ENCODE measurements around the gene EDAR.

Gene EDAR

DNA sequence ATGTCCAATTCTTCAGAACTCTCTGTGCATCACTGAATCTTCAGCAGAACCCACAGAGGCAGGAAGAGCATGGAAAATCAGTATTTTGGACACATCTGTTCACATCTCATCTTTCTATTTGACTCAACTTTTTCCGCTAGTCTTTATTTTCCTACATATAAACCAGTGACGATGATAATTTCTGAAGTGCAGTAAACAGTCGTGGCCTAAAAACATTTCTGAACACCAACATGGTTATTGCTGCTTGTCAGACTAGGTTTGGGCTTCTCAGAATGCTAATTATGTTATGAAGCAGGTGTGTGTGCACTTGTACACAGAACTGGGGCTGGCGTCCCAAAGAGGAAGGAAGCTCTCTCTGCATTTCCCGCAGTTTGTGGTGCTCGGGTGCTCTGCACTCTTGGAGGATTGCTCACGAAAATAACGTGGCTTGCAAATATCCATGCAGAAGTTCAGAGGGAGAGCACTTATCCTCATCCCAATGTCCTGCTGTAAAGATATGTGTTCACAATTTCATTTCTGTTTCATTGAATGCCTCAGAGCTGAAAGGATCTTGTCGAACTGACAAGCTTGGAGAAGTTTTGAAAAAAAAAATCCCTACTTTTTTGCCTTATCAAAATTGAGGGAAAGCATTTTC is 50.8 kb downstream of the EDAR start:
- DNase-seq: no peak

- DNase-seq: no peak
These were observed 51.5 kb downstream of the EDAR start for GRCh38 chr2:108937367-108938017.

DNA sequence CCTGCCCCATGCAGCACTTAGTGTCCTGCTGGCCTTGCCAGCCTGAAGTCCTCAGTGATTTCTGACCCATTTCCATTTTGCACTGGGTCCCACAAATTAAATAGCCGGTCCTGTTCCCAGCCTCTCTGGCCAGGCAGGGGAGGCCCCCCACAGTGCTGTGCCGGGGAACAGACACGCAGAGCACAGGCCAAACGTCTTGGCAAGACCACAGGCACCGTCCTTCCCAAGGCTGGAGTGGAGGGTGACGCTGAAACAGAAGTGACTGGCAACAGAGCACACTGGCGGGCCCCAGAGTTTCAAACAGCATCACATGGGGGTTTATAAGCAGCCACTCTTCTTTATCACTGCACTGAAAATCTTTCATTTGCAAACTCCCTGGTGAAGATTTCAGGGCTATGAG is 52.2 kb downstream of the EDAR start:
- DNase-seq: no peak

DNA sequence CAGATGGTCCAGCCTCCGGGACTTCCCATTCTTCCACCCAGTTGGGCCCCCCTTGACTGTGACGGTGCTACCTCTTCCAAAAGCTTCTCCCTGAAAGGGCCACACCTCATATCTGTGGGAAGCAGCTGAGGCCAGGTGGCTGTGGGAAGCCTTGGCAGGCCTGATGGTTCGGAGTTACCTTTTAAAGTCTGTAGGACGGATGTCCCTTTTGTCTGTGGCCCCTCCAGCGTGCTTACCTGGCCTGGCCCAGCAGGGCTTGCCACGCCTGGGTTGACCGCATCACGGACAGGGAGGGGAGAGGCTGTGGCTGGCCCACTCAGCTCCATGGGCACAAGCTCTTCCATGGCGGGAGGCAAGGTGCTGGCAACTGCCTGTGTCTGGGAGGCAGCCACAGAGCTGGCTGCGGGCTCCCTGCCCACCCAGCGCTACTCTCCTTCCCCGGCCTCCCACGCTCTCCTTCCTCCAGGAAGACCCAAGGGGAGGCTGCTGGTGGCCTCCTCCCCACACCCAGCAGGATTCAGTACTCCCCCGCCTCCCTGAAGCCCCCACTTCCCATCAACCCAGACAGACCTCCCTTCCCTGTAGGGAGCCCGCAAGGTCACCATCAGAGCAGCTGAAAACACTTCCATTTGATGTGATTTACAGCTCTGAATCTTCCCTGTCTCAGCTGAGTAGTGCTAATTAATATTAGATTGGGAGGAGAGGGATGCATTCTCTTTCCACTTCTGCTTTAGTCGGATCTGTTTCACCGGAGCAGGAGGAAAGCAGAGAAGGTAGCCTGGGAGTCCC is 52.8 kb downstream of the EDAR start:
- no peak for DNase-seq

DNA sequence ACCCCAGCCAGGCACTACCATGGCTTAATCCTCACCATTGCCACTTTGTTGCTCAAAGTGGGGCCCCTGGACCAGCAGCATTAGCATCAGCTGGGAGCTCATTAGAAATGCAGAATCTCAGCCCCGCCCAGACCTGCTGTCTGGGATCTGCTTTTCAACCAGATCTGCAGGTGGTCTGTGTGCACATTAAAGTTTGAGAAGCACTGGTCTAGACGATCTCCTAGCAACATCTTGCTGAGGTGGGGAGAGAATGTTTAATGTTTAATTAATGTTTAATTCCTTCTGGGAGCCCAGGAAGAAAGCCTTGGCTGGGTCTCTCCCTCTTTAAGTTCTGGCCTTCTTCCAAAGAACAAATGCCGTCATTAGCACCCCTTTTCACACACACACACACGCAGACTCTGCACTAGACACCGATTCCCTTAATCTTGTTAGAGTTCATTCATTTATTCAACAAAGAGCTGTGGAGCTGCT is 53.7 kb downstream of the EDAR start:
- DNase-seq: no peak

- no peak for DNase-seq
These were observed 54.3 kb downstream of the EDAR start for GRCh38 chr2:108934583-108935245.

DNA sequence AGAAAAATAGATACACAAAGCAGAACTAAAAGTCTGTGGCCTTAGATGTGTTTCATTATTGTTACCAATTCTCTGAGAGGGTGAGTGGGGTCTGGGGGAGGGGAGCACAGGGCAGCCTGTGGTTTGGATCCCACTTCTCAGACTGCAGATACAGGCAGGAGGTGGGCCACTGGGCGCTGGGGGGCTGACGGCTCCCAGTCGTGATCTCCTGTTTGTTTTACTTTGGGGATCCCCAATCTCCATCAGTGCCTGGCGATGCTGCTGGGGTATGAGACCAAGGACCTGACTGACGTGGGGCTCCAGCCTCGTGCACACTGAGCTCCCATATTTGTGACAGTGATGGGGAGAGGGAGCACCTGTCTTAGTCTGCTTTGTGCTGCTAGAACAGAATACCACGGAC is 54.9 kb downstream of the EDAR start:
- no peak for DNase-seq

DNA sequence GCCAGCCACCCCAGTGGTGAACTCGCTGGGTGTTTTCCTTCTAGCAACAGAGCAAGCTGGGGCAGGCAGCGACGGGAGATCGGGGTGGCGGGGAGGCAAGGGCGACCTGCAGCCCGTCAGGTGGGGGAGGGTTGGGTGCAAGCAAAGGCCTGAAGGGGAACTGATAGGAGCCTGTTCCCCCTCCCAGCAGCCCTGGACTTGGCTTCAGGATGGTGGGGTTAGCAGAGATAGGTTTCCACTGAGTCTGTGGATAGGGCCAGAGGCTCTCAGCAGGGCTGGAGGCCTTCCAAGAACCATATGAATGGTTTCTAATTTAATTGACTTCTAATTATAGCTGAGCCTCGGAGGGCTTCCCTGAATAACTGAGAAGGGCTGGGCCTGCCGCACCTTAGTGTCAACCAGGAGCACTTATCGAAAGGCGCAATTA is 55.3 kb downstream of the EDAR start:
- DNase-seq: no peak

- no peak for DNase-seq
These were observed 56.2 kb downstream of the EDAR start for GRCh38 chr2:108932736-108933332.

DNA sequence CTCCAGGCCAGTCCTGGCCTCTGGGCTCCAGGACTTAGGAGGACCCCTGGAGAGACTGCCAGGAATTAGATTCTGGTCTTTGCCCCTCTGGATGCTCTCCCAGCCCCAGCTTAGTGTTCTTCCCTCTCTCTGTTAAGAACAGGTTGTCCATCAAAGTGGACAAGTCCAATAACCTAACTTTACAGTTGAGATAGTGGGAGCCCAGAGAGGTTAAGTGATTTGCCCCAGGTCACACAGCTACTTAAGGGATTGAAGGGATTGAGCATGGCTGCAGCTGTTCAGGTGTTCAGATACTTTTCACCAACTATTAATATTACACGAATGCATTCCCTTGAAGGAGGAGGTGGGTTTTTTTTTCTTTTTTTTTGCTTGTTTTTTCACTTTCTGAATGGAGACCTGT is 57.6 kb downstream of the EDAR start:
- no peak for DNase-seq

DNA sequence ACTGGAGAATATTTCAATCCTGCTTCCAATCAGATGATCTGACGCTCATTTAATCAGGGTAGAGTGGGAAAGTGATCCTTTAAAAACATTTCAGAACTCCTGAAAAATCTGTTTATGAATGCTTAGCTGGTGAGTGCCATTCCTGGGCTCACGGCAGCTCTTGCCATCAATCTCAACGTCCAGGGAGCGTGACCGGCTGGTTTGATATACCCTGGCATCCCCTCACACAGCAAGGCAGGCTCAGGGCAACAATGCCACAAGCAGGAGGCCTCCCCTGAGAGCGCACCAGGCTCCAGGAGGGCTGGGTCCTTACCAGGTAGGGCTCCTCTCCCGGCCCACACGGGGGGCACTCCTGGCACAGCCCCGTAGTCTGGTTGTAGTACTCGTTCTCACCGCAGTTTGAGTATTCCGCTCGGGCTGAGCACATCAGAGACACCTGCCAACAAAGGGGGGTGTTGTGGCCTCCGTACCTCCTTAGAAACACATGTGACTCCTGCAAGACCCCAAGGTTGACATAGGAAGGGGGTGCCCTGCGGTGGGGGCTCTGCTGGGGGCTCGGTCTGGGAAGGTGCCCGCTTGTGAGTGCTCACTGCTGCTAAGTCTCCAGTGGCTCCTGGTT is 59.1 kb downstream of the EDAR start:
- no peak for DNase-seq

- no peak for DNase-seq
These were observed 60.2 kb downstream of the EDAR start for GRCh38 chr2:108928660-108929377.

DNA sequence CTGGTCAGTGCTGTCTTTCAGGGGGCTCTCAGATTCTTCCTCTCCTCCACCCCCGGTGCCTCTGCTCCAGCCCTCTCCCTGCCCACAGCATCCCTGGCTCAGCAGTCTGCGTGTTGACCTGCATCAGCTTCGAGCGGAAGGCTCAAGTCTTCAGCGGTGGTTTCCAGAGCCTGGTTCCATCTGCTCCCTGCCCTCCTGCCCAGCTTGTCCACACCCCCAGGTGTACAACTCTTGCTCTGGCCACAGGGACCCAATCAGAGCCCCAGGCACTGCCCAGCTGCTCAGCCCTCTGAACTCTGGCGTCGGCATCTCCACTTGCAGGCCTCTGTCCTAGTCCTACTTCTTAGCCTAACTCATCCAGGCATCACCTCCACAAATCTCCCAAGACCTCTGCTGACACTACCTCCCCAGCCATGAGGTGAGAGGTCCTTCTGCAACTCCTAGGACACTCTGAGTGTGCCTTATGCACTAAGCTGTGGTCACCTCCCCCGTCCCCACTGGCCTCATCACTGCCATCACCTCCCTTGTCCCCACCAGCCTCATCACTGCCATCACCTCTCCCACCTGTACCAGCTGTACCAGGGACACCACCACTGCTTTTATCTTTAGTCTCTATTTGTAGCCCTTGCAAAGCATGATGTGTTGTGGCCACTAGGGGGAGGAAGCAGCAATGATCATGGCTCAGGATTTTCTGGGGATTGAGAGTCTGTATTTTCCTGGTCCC is 60.9 kb downstream of the EDAR start:
- peak; percentile 87 for DNase-seq

DNA sequence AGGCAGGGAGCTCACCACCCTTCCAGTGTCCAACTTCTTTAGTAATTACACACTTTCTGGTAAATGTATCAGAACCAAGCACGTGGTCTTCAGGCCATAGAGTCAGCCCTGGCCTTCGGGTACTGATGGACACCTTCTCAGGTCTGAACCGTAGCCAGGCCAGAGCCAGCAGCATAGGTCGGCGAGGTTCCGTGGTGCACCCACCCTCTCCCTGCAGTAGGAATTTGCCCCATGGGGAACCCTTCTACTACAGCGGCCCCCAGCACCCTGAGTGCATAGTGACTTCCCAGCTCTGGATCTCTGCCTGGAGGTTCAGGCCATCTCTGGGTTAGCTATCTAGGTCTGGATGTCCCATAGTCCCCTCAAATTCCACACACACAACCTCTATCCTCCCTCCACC is 61.6 kb downstream of the EDAR start:
- DNase-seq: no peak

DNA sequence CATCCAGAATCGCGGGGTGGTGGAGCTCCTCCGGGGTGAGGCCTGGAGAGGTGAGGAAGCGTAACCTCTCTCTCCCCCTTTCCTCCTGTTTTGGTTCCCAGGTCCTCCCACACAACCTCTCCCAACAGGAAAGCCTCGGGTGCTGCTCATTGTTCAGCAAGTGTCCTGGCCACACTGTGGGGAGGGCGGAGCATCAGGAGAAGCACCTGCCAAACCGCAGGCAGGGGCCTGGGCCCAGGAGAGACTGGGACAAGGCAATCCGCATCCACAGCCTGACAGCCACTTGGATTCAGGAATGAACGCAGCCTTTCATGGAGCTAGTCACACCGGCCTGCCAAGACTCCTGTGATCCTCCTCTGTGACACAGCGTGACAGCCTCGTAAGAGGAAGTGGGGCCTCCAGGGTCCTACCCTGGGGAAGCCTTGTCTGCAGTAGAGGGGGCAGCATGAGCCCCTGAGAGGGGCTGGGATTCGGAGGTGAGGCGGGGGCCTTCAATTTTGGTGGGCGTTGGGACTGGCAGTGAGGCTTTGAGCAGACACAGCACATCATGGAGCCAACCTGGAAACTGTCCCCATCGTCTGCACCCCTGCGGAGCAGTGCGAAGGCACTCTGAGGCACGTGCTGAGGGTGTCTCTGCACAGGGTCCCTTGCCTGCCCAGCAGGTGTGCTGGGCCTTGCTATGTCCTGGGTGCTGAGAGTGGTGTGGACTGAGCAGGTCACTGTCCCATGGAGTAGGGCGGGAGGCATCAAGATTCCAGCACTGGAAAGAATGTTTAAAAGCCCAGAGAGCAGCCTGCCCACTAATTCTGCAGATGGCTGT is 62.2 kb downstream of the EDAR start:
- DNase-seq: no peak

- no peak for DNase-seq
These were observed 63.3 kb downstream of the EDAR start for GRCh38 chr2:108925735-108926134.

- DNase-seq: no peak
These were observed 63.7 kb downstream of the EDAR start for GRCh38 chr2:108925286-108925685.

GRCh38 chr2:108924580-108925251 is 64.3 kb downstream of the EDAR start:
- no peak for DNase-seq

GRCh38 chr2:108923736-108924579 is 65.1 kb downstream of the EDAR start:
- no peak for DNase-seq
